ENCODE data around the gene GRIN2A. TPM values are rescaled to one million over a fixed set of nuclear protein-coding genes. Genes with fewer than 3 reads are reported as not detected.

GRIN2A gene
- total RNA-seq, 1 donor from 2014 or later = not detected

- Mint-ChIP-seq H3K9me3 (ENCODE audit: low read depth) (peaks cover 3% of the 10 kb centered on the region), H3K27ac (ENCODE audit: unreplicated experiment) (no peak overlapping the region), H3K27me3 (ENCODE audit: low read depth) (peaks cover 3% of the 10 kb centered on the region)
Observed at GRCh38 chr16:10225653-10226052, 43.4 kb upstream of the GRIN2A start.

GRCh38 chr16:10224850-10225249 is 42.6 kb upstream of the GRIN2A start:
- Mint-ChIP-seq H3K4me1 (ENCODE audit: low read depth) (no peaks in the 10 kb centered on the region), H3K4me3 (ENCODE audit: unreplicated experiment) (no peak overlapping the region), H3K36me3 (ENCODE audit: low read depth) (no peaks in the 10 kb centered on the region), H3K9me3 (ENCODE audit: low read depth) (peaks cover 3% of the 10 kb centered on the region), H3K27ac (ENCODE audit: unreplicated experiment) (no peak overlapping the region), H3K27me3 (ENCODE audit: low read depth) (peaks cover 3% of the 10 kb centered on the region)
- no peak for TF ChIP-seq CTCF (IDR thresholded peaks at IDR 0.05)
- no peak for DNase-seq (ENCODE audit: low spot score)

More at GRCh38 chr16:10225653-10226052, 43.4 kb upstream of the GRIN2A start:
- DNase-seq (ENCODE audit: low spot score) = no peak
- Mint-ChIP-seq H3K4me3 (ENCODE audit: unreplicated experiment) (no peak overlapping the region), H3K4me1 (ENCODE audit: low read depth) (no peaks in the 10 kb centered on the region), H3K36me3 (ENCODE audit: low read depth) (no peaks in the 10 kb centered on the region)
- TF ChIP-seq CTCF (IDR thresholded peaks at IDR 0.05) = no peak

- TF ChIP-seq CTCF (IDR thresholded peaks at IDR 0.05) = no peak
- DNase-seq (ENCODE audit: low spot score) = no peak
- no peaks in the 10 kb centered on the region for H3K4me1 Mint-ChIP-seq (ENCODE audit: low read depth)
- H3K27me3 Mint-ChIP-seq (ENCODE audit: low read depth) = peaks cover 1% of the 10 kb centered on the region
- peaks cover 3% of the 10 kb centered on the region for H3K9me3 Mint-ChIP-seq (ENCODE audit: low read depth)
- no peaks in the 10 kb centered on the region for H3K36me3 Mint-ChIP-seq (ENCODE audit: low read depth)
- H3K27ac Mint-ChIP-seq (ENCODE audit: unreplicated experiment) = no peak overlapping the region
- H3K4me3 Mint-ChIP-seq (ENCODE audit: unreplicated experiment) = no peak overlapping the region
Observed at GRCh38 chr16:10220942-10221341, 38.7 kb upstream of the GRIN2A start.

- Mint-ChIP-seq H3K36me3 (ENCODE audit: low read depth) (no peaks in the 10 kb centered on the region), H3K27me3 (ENCODE audit: low read depth) (peaks cover 1% of the 10 kb centered on the region), H3K4me3 (ENCODE audit: unreplicated experiment) (no peak overlapping the region), H3K9me3 (ENCODE audit: low read depth) (peaks cover 2% of the 10 kb centered on the region), H3K27ac (ENCODE audit: unreplicated experiment) (no peak overlapping the region), H3K4me1 (ENCODE audit: low read depth) (no peaks in the 10 kb centered on the region)
- no peak for DNase-seq (ENCODE audit: low spot score)
- TF ChIP-seq CTCF (IDR thresholded peaks at IDR 0.05) = no peak
Observed at GRCh38 chr16:10219742-10220141, 37.5 kb upstream of the GRIN2A start.

- Mint-ChIP-seq H3K27ac (ENCODE audit: unreplicated experiment) (no peak overlapping the region), H3K4me3 (ENCODE audit: unreplicated experiment) (no peak overlapping the region), H3K27me3 (ENCODE audit: low read depth) (peaks cover 1% of the 10 kb centered on the region), H3K9me3 (ENCODE audit: low read depth) (no peaks in the 10 kb centered on the region), H3K36me3 (ENCODE audit: low read depth) (no peaks in the 10 kb centered on the region), H3K4me1 (ENCODE audit: low read depth) (no peaks in the 10 kb centered on the region)
- TF ChIP-seq CTCF (IDR thresholded peaks at IDR 0.05) = no peak
- DNase-seq (ENCODE audit: low spot score) = no peak
Observed at GRCh38 chr16:10218490-10219206, 36.4 kb upstream of the GRIN2A start.

All from chondrocyte (in vitro differentiated cells).